Endometrial microvascular endothelial cells (primary cell): ENCODE results near the gene IL22RA1. TPM values are rescaled to one million over a fixed set of nuclear protein-coding genes. Genes with fewer than 3 reads are reported as not detected.

Experiments
- in situ Hi-C: cut with HindIII; loops from 2 replicates; pipeline ENCODE4 v1.10.0; 2017; ENCODE audit warnings: low sequenced_read_pairs, low pct_unique_long_range_greater_than_20kb; ENCODE audit errors: inconsistent ontology term
- total RNA-seq: library from RNA; depleted of rRNA; stranded (reverse); fragments of >200 nt; gene quantifications from one replicate; pipeline ENCODE4 v1.2.3, GENCODE V29; 2015; ENCODE audit errors: inconsistent ontology term

Gene IL22RA1
- total RNA-seq, 1 donor from 2014 or later, result not detected

DNA sequence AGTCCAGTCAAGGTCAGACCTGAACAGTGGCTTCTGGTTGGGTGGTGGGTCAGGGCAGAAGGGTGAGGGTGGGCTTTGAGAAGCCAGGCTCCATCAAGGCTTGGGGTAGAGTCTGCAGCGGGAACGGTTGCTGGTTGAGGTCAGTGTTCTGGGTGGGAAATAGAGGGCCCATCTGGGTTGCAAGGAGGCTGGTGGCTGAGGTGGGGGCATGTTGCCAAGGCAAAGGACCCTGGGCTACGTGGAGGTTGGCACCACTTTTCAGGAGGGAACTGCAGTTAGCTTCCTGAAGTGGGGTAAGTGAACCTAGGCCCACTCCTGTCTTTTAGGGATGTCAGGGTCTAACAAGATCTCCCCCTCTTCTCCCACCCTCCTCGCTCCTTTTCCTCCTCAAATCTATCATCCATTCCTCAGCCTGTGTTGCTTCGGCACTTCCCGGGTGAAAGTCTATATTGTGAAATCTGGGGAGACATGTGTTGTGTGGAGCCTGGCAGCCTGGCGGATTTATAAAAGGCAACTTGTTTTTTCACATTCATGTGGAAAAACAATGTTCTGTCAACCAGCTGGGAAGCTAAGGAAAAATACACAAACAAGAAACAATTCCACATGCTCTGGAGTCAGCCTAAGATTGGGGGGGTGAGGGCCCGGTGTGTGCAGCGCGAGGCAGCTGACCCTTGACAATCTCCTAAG is 1.5 kb downstream of the IL22RA1 start:
- in situ Hi-C loops, result no loop called here

DNA sequence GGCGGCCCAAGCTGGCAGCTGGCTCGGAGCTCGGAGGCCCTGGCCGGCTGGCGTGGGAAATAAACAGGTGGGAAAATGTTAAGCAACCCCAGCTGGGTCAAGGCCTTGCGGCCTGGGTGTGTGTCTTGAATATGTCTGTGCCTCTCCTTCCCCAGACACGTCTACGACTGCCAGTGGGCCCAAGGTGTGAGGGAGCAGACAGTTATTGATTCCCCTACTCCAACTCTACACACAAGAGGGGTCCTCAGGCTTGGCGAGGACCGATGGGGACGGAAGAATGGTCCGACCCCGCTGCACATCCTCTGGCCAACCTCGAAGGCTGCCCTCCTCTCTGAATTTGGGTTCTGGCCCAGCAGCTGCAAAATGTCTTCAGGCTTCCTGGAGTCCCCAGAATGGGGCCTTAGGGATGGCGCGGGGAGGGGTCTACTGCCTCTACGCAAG is 2.2 kb downstream of the IL22RA1 start:
- in situ Hi-C loops, result no loop called here

DNA sequence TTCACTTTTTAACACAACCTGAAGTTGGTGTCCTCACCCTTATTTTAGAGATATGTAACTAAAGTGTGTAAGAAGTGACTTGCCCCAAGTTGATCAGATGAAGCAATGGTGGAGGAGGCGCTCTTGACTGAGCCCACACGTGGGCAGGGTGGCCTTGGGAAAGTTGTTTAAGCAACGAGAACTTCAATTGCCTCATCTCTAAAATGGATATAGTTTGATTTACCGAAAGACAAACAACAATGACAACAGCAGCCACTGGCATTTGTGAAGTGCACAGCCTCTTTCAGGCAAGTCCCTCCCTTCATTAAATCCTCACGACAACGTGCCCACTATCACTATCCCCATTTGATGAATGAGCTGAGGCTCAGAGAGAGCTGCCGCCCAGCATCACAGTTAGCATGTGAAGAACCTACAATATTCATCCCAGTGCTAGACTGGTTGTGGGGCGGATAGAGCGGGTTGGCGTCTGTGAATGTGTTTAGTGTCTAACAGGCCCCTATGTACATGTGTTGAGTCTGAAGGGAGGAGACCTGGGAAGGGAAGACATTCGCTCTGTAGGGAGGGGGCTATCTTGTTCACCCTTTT is 3.0 kb downstream of the IL22RA1 start:
- in situ Hi-C loops, result no loop called here

DNA sequence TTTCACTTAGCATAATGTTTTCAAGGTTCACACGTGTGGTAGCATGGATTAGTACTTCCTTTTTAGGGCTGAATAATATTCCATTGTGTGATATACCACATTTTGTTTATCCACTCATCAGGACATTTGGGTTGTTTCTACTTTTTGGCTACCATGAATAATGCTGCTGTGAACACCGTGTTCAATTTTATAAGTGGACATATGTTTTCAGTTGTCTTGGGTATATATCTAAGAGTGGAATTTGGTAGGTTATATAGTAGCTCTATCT is 3.8 kb downstream of the IL22RA1 start:
- in situ Hi-C loops, result no loop called here

DNA sequence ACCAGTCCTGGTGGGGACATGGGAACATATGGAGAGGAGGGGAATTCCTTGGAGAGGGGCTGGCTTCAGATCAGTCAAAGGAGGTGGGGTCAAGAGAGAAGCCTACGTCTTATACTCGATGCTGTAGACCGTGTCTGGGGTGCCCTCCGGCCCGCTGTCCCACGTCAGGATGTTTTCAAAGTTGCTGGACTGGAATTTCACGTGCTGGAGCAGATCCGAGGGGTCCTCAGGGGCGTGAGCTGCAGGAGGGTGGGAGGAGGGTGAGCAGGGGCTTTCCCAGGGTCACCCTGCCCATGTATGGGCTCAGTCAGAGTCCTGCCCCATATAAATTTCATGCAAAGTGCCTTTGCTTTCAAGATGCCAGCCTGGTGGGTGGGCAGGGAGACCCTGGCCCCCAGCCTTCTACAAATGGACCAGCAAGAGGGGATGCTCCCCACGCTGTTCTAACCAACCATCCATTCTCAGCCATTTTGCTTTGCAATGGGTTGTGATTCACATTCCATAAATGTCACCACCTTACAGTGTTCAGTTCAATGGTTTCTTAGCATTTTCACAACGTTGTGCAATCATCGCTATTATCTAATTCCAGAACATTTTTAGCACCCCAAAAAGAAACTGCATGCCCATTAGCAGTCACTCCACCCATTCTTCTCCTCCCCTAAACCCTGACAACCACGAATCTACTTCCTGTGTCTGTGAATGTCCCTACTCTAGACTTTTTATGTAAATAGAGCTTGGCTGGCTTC is 4.3 kb downstream of the IL22RA1 start:
- in situ Hi-C loops, result no loop called here

DNA sequence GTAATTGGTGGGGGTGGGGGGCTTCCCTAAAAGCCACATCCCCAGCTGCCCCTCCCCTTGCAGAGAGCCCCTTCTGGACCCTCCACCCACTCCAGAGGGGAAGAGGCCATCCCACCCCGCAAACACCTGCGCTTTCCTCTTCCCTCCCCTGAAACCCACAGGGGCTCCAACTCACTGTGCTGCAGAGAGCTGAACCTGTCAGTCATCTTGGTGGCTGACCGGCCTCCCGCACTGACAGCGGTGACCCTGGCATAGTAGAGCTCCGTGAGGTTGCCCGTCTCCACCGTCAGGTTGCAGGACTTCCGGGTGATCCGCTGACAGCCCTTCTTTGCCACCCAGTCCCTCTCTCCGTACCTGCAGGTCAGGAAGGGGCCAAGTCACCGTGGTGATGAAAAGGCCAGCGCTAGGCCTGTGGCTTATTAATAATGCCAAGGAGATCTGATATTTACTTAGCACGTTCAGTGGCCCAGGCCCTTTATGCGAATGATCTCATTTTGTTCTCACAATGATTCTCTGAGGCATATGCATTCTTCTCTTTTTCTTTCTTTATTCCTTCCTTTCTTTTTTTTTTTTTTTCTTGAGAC is 5.9 kb downstream of the IL22RA1 start:
- in situ Hi-C loops, result no loop called here

DNA sequence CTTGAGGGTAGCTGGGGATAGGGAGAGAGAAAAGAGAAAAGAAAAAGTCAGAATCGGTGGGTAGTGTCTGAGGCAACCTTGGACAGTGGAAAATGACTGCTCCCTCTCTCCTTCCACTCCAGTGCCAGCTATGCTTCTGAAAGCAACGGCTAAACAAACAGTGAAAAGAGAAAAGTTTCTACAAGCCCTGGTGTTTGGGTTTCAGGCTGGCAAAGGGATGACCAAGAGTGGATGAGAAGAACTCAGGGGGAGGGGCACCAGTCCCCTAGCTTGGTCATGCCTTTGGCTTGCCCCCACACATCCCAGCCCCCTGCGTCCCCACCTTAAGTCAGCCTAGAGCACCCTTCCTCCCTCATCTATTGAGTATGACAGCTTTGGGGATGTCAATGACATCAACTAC is 8.6 kb downstream of the IL22RA1 start:
- in situ Hi-C loops, result no loop called here

DNA sequence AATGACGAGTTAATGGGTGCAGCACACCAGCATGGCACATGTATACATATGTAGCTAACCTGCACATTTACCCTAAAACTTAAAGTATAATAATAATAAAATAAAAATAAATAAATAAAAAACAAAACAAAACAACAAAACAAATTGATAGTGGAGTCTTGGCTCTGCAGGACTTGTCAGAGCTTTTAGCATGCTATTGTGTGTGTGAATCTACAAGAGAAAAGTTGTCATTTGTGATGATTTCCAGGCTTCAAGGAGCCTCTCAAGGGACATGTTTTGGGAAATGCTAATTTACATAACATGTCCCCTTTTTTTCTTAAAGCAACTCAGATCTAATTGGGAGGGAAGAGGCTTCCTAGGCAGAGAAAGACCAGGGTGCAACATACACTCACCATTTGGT is 9.1 kb downstream of the IL22RA1 start:
- in situ Hi-C loops, result no loop called here

DNA sequence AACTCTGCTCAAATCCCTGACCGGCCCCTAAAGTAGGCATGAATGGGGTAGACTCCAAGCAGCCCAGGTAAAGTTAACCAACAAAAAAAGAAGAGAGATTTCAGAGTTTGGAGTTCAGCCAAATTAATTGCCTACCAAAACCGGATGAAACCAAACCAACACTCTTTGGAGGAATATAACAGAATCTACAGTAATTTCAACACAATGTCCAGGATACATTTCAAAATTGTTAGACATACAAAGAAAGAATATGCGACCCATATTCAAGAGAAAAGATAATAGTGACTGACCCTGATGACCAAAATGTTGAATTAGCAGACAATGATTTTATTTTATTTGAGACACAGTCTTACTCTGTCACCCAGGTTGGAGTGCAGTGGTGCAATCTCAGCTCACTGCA is 12.6 kb downstream of the IL22RA1 start:
- in situ Hi-C loops, result no loop called here

DNA sequence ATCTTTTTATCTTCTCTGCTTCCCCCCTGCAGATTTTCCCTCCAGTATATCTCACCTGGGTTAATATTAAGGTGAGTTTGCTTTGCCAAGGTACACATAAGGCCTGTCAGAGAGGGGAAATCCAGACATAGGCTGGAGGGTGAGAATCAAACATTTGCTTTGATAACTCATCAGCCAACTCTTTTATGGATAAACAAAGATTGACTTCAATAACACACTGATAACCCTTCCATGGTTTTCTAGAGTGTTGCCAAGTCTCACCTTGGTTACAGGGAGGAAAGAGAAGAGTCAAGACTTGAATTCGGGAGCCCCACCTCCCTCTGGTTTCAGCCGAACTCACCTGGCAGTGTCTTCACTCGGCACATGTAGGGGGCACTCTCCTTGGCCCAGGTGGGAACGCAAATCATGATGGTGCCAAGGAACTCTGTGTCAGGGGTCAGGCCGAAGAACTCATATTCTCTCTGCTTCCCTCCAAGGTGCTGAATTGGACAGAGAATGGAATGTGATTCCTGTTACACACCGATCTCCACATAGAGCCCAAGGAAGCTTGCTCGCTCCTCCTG is 15.1 kb downstream of the IL22RA1 start:
- in situ Hi-C loops, result no loop called here

DNA sequence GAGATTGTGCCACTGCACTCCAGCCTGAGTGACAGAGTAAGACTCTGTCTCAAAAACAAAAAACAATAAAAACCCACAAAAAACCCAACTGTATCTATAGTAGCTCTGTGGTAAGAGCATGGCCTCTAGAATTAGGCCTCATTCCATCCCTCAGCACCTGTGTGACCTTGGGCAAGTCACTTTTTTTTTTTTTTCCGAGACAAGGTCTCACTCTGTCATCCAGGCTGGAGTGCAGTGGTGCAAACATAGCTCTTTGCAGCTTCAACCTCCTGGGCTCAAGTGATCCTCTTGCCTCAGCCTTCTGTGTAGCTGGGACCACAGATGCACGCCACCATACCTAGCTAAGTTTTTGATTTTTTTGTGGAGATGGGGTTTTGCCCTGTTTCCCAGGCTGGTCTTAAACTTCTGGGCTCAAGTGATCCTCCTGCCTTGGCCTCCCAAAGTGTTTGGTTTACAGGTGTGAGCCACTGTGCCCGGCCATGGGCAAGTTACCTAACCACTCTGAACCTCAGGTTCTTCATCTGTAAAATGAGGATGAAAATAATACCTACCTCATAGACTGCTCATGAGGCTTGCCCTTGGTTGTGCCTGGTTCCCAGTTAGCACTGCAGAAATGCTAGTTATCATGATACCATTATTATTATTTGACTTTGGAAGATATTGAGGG is 15.7 kb downstream of the IL22RA1 start:
- in situ Hi-C loops, result no loop called here

DNA sequence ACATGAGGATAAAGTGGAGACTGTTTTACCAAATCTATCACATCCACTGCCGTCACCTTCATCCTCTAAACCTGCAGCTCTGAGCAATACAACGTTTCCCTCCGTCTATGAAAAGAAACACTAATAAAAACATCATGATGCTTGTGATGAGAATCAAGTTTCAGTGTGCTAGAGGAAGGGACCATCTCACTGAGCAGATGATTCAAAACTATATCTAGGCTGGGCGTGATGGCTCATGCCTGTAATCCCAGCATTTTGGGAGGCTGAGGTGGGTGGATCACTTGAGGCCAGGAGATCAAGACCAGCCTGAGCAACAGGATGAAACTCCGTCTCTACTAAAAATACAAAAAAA is 16.3 kb downstream of the IL22RA1 start:
- in situ Hi-C loops, result no loop called here

DNA sequence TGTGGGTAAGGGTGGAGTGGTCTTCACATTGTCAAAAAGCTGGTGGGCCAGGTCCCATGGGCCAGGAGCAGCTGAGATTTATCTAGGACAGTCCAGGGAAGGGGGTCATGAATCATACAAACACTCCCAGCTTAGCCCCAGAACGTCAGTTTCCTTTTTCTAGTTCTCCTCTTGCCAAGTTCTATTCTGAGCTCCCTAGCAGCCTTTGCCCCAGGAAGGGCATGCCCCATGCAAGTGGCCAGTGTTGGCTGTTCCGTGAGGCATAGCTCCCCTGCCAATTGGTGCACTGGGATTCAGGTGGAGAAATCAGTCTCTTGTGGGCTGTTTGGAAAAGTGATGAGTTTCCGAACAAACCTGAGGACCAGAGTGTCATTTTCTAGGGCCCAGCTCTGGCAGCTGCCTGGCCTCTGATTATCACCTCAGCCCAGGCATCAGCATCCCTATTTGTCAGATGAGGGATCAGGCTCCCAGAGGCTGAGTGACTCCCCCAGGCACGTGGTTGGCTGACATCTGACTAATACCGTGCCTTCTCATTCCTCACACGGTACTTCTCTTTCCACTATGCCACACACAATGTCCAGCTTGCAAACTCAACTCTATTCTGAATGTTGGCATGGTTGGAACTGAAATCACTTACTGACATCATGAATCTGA is 16.8 kb downstream of the IL22RA1 start:
- in situ Hi-C loops, result no loop called here

DNA sequence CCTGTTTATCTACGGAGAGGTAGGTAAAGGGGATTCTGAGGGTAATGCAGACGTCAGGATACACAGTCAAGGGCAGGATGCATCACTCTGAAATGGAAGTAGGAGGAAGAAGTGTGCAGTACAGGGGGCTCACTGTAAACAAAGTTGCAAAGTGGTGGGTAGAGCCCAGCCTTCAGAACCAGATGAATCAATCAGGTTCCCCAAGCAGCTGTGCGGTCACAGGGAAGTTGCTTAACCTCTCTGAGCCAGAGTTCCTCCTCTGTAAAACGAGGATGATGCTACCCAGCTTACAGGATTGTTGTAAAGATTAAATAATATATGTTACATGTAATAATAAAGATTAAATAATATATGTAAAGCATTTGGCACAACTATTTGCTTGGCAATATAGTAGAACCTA is 17.5 kb downstream of the IL22RA1 start:
- in situ Hi-C loops, result no loop called here

DNA sequence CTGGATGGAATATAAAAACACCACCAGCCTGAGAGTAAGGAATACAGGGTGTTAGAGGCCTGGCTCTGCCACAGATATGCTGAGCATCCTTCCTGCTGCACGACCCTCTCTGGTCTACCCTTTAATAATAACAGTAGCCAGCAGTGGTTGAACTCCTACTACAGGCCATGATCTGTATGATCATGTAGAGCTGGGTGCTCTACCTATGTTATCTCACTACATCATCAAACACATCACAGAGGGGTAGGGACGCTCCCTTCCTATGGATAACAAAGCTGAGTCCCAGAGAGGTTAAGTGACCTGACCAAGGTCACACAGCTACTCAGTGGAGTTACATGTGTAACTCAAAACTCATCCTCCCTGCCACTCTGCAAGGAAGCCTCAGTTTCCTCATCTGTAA is 18.0 kb downstream of the IL22RA1 start:
- in situ Hi-C loops, result no loop called here

DNA sequence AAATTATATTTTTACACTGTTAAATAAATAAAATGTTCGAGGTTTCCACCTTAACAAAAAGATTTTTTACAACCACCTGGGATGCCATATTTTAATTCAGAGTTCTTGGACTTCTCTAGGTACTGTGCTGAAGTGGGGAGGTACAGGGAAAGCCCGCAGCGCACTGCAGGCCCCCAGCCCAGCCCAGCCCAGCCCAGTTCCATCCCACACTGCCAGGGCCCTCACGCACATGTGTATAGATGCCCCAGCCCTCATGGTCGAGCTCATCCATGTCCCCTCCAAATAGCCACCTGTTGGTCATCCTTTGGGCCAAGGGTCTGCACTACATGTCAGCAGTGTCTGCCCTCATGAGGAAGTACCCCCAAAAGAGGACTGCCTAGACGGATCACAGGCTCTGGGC is 19.3 kb downstream of the IL22RA1 start:
- in situ Hi-C loops, result no loop called here

DNA sequence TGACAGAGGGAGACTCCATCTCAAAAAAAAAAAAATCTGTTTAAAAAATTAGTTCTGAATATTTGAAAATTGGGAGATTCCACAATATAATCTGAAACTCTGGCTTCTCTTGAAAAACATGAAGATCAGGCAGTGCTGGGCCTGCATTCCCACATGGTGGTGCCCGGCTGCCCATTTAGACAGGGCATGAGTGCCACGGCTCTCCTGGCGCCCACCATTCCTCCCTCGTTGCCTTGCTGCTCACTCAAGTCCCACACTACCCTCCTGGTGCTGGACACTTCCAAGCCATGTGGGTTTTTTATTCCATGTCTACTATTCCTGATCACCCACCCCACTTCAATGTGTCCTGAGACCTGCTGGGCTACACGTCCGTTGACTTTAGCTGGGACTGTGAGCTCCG is 20.2 kb downstream of the IL22RA1 start:
- in situ Hi-C loops, result no loop called here

DNA sequence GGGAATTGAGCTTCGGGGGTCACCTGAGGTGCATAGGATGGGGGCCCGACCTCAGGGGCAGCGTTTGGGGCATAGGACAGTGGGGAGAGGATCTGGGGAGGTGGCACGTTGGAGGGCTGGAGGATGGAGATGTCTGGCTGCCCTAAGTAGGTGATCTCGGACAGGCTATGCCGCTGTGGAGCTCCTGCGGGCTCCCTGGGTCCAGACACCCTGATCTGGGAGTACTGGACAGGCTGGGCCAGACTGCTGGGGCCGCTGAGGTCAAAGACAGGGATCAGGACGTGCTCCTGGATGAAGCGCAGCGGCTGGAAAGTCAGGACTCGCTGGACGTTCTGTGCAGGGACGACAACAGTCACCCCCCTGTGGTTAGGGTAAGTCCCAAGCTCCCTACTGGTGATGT is 21.5 kb downstream of the IL22RA1 start:
- in situ Hi-C loops, result no loop called here

DNA sequence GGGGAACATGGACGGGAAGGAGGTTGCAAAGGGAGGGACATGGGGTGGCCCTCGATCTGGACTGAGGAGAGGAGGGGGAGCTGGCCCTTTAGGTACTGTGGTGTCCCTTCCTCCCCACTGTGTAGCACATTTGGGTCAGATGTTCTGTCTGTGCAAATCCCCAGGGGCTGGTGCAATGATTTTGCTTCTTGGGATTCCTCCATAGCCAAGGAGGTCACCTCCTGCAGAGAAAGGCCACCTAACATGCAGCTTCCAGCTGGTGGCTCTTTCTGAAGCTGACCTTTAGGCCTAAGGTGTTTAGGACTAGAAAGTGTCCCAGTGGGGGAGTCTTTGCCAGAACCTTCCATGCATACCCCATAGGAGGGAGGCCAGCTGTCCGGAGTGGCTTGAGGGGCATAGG is 22.0 kb downstream of the IL22RA1 start:
- in situ Hi-C loops, result no loop called here
